RCC 7860 (cell line): ENCODE measurements around the gene MBL2.
A peak's percentile ranks its signal among the peaks of the same experiment; 100 is the strongest.

ENCODE experiments used
- DNase-seq: peaks from one replicate; pipeline ENCODE4 v3.0.0-alpha.2; 2015; ENCODE audit warnings: low spot score
- FAIRE-seq: peaks from 2 replicates; lab custom pipeline; 2012; peaks lifted over from hg19 to GRCh38; lab: Jason Lieb, UNC

Gene MBL2

DNA sequence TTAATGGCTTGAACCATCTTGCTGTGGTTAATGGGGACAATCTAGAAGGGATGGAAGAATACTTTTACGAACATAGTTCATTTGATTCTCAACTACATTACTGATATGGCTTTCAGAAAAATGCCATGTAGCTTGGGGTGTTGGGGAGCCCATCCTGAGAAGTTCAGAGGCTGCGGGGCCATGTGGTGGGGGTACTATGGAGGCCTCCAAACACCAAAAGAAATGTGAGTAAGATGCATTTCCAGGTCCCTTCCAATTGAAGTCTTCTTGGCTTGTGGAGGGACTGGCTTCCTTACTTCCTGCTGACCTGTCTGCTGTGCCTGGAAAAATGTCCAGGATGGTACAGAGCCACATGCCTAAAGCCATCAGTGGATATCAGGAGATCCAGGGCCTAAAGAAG is 1.6 kb upstream of the MBL2 start:
- DNase-seq = no peak
- FAIRE-seq = no peak

DNA sequence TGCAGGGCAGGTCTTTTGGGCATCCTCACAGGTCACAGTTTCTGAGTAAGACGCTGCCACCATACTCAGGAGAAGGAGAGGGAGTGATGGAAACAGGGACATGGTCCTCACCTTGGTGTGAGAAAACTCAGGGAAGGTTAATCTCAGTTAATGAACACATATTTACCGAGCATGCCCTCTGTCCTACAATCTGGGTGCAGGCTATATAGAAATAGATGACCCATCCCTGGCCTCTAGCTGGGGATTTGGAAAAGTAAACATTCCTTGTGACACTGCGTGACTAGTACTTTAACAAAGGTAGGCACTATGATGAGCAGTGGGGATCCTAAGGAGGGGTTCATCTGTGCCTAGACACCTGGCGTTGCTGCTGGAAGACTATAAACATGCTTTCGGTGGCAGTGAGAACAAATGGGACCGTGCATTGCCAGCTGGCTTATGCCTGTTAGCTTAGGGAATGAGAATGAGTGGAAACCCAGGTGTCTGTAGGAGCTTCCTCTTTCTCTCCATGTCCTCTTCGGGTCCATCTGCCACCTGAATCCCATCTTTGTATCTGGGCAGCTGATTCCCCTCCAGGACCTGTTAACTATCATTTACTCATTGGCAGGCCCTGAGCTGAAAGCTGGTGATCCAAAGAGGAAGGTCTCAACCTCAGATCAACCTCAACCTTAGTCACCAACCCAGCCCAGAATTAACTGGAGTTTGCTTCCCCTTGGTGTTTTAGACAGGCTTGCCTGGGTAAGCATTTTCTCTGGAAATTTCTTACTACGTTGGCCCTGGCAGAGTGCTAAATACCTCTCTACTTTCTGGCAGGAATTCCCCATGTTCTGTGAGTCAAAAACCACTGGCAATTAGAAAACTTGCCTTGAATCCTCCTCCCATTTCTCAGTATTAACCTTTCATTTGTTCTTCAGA is 794 bp downstream of the MBL2 start:
- peak; percentile 98 for FAIRE-seq
- peak; percentile 84 for DNase-seq

DNA sequence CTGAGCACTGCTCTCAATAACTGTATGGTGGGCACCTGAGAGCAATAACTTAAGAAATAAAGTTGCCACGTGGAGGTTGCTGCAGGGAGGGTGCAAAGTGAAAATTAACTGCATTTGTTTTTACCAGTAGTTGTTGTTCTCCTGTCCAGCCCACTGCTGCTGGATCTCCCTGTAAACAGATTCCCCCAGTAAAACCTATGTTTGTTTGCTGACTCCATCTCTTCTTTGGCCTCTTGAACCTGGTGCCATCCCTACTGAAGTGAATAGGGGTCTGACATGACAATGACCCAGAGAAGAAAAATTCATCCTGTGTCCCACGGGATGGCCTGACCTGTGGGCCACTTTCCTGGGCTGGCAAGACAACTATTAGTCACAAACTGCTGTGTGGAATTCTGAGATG is 1.7 kb downstream of the MBL2 start:
- DNase-seq (no peak), FAIRE-seq (no peak)

DNA sequence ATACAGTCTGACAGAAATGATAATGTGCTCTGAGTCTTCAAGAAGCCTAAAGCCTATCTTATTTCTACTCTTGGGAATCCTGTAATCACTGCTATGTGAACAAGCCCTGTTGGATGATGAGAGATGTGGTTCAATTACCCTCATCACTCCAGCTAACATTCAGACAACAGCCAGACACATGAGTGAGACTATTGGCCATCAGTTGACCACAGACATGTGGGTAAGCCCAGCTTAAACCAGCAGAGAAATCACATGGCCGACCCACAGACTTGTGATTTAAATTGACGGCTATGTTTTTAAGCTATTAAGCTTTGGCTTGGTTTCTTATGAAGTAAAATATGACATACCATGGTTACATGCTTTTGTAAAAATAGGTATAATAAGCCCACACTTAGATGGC is 2.6 kb downstream of the MBL2 start:
- no peak for DNase-seq
- no peak for FAIRE-seq

DNA sequence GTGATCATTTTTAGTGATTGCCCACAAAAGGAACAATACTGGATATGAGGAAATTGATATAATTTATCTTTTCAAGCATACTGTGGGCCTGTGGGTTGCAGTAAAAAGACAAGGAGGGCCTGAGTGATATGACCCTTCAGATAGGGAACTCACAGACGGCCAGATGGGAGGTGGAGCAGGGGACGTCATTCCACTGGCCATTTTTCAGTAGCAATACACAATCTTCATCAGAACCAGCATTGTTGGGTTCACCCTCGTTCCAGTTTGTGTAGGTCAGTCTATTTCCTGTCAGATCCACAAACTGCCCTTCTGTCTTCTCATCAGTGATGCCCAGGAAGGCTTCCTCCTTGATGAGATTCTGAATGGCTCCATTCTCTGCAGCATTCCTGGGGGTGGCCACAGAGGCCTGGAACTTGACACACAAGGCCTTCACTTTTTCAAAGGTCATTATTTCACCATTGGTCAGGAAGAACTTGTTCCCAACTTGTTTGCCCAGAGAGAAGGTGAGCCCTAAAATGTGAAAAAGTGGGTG is 4.5 kb downstream of the MBL2 start:
- DNase-seq (no peak), FAIRE-seq (no peak)

DNA sequence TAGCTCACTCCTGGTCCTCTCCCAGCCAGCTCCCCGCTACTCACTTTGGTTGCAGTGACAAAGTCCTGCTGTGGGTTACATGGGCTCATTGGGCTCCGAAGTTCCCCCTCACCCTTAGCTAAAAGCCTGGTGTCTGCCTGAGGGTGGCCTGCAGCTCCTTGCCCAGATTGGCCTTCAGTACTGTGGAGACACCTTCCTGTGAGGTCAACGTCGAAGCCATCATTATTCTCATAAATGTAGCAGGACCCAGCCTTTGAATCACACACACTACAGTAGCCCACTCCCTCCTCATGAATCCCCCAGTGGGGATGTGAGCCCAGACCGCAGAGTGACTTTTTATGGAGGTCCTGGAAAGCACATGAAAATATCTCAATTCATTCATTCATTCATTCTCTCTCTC is 10.5 kb downstream of the MBL2 start:
- FAIRE-seq (no peak), DNase-seq (no peak)

DNA sequence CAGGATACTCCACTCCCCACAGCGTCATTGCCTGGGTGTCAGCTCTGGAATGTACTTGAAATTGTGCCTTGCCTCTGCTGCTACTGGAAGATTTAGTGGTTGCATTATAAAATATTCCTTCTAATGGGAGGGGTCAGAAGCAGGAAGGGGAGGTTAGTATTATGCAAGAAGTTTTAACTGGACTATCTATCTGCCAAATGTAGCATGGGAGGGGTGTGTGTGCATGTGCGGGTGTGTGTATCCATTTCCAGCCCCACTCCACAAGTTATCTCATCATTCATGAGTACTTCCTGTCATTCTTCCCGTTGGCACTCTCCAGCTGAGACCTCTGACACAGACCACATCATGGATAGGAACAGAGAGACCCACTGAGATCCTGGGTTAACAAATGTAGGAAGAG is 13.4 kb downstream of the MBL2 start:
- DNase-seq (no peak), FAIRE-seq (no peak)

DNA sequence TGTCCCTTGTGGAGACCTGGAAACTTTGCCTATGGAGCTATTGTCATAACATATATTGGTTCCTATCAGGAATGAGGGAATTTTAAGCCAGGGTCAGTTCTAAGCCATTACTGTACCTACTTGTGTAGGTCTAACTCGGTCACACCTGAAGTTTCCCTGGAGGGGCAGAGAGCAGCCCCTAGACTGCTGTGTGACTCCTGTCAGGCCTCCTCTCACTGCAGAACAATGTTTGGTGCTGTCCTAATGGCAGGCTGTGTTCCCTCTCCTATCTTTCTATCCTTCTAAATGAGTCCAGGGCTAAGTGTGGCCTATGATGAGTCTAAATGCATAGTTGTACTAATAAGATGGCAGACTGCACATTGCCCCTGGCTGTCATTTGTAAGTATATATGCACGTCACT is 14.2 kb downstream of the MBL2 start:
- DNase-seq (no peak), FAIRE-seq (no peak)

DNA sequence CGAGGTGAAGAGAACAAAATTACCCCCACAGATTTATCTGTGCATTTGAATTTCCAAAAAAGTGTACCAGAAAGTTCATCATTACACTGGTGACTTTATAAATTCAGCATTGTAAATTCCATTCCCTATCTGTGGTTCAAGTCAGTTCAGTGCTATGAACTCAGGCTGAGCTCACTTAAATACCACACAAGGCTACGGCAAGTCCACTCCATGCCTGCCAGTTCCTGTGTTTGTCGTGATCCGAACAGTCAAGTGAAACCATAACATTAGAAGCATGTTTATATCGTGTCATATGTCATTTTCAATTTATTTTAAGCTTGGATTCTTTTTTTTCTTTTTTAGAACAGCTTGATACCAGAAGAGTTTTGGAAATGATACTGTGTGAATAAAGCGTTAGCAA is 14.8 kb downstream of the MBL2 start:
- no peak for DNase-seq
- FAIRE-seq = no peak

DNA sequence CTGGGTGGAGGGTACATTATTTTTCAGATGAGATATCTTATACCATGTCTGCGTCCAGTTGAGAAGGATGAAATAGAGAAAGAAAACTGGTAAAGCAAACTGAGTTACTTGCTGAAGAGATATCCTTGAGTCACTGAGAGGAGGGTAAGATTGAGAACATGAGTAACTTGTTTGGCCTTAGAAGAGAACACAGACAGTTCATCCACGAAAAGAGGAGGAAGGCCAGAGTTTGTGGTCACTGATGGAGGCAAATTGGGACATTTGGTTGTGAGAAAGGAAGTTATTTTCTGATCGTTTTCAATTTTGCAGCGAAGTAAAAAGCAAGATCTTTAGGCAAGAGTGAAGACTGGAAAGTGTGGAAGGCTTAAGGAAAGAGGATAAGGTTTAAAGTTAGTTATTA is 15.6 kb downstream of the MBL2 start:
- FAIRE-seq (no peak), DNase-seq (no peak)

DNA sequence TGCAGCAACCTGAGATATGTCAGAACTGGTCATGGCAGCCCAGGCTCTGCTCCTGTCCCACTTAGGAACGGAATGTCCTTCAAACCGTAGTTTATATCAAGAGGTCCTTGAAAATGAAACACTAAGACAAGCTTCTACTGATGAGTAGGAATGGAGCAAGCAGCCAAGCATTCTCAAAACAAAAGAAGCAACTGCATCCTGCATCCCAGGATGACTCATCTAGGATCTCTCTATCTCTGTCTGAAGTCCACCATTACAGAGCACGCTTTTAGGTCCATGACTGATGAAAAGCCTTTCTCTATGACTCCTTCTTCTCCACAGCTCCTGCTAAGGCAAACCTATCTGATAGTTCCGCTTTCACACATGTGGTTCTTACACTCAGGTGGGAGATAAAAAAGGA is 16.3 kb downstream of the MBL2 start:
- FAIRE-seq (no peak), DNase-seq (no peak)

DNA sequence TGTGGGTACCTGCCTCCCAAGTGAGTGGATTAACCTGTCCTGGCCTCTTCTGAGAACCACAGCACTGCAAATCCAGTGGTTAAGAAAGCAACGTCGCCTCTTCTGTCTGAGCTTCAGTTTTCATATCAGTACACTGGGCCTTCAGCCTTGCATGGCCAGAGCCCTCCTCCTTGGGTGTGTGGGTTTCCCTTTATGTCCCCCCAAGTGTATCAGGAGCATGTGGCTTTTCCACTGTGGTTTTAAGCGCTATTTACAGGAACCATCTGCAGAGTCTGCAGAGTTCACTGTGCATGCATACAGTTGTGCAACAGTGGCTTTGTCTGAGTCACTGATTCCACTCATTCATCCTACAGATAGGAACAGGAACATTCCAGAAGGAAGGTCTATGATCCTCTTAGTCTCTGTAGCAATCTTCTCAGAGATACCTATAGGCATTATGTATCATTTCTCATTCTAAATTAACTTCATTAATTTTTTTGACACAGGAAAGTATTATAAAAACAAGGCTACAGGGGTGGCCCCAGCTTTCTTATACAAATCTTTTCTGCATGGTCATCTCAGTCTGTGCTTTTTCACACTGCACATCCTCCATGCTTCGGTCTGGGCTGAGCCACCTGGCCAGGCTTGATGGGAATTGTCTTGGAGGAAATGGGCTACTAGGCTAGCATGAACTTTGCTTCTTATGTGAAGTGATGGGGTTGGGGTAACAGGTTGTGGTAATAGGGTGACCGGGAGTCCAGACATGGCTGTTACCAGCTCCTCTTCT is 17.1 kb downstream of the MBL2 start:
- FAIRE-seq = peak; percentile 56

DNA sequence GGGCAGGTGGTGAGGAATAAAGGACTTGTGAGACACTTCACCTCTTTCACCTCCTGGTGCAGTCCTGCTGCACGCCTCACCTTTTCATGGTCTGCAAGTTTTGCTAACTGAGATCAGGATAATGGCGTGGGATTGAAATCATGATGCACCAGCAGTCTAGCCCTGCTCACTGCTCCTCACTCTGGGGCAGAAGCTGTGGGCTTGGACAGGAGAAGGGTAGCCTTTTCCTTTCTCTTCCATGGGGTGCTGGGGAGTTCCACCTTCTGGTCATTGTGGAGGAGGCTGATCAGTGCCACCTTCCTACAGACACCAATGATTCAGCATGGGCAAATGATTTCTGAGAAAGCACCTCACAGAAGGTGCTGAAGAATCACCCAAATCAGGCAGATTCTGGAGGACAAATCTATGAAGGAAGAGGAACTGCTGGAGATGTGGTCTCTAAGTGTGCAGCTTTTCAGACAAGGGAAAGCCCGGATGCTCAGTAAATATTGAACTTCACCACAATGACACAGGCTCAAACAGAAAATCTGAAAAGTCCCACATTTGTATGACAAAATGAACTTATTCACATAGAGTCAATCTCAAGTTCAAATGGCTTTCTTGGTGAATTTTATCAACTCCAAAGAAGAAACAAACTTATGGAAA is 19.7 kb downstream of the MBL2 start:
- no peak for FAIRE-seq
- no peak for DNase-seq

More for the DNA sequence above, 17.1 kb downstream of the MBL2 start:
- peak; percentile 38 for DNase-seq

DNA sequence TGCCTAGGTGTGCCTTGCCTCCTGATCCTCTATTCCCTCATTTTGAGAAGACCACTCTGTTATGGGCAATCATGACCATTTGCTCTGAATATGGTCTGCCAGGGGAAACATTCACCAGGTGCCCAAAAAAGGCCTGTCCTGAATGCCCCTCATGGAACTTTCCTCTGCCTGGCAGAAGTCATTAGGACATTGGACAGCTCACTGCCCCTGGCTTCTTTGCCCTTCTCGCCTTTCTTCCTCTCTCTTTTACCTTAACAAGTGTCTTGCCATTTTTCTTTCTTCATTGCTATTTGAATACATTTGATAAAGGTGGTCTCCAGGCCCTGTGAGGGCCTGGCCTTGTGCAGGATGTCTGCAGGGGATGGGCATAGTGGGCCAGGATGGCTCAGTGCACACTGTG is 20.3 kb downstream of the MBL2 start:
- DNase-seq (no peak), FAIRE-seq (no peak)

DNA sequence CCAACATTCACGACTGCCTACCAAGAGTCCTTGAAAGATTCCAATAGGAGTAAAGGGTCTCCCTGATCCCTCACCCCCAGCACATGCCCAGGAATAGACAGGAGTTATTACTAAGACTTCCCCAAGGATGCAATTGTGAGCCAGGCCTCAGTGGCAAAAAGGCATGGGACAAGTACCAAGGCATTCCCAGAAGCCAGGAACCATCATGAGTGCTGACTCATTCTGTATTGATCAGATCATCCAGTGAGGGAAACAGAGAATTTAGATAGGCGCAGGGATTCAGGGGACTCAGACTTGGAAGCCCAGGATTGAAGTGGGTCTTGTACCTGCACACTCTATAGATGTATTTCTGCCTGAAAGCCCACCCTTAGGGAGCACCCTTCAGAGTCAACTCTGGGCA is 21.2 kb downstream of the MBL2 start:
- FAIRE-seq = no peak
- DNase-seq = no peak

DNA sequence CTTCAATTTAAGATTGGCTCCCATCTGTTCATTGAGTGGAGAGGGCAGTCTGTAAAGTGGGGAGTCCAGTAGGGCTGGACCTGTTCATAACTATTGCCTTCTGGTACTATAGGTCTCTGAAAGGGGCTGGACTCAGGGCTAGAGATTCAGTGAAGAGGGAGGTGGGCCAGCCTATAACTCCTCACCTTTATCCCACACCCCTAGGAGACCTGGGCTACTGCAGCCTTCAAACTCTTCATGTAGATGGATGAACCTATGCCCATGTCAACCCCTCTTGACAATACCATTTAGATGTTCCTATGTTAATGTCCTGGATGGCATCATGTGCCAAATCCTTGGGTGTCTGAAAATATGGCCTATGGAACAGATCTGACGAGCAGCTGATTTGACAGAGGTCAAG is 22.0 kb downstream of the MBL2 start:
- FAIRE-seq (no peak), DNase-seq (no peak)

DNA sequence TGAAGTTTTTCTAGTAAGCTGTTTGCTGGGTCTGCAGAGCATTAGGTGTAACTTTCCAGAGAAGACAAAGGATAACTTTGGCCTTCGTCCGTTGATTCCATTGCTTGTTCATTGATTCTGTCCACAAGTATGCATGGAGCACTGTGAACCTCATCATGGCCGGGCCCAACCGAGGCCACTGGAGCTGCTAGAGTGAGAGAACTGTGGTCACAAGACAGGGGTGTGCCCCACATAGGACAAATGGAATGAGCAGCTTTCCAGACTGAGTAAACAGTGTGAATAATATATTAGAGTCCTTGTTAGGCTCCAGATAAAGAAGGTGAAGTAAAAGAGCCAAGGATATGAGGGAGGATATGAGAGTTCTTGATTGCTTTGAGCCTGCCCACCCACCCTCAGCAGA is 24.9 kb downstream of the MBL2 start:
- FAIRE-seq = no peak

DNA sequence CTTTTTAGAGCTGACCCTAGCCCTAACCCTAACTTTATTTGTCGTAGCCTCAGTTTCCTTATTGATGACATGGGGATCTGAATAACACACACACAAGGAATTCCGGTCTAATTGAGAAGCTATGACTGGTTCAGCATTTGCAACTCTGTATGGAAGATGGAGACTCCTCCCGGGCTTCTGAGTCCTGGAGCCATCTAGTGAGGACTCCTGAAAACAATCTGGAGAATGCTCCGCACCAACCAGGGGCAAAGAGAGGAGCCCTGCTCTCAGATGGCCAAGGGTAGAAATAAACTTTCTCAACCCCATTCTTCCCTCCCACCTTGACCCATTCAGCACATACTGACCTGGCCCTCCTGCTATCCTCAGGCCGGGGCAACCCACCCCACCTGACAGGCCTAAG is 26.4 kb downstream of the MBL2 start:
- DNase-seq (no peak), FAIRE-seq (no peak)

More for the DNA sequence above, 24.9 kb downstream of the MBL2 start:
- DNase-seq = no peak

DNA sequence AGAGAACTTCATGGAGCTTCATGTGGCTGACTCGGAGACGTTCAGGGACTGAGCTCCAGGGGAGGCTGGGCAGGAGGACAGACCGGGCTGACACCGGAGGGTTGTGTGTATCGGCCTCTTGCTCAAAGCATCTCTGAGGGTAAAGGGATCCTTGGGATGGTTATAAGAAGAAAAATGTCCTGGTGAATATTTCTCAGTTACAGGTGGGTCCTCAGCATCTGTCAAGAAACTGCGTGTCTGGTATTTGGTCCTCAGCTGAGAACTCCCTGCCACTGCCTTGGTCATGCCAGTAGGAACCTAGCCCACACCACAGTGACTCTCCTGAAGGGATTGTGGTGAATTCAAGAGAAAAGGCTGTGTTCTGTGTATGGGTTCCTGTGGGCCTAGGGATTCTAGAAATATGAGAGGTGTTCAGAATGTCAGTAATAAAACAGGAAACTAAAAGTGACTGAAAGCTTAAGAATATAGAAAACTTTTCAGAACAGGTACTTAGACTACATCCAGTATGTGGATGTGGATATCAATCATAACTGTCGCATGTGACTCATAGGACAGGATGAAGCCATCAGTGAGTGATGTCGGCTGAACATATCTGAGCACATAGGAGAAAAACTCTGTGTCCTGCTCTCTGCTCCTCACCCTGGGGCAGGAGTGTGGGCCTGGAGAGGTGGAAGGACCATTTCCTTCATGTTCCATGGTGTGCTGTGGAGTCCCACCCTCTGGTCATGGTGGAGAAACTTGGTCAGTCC is 28.4 kb downstream of the MBL2 start:
- DNase-seq (no peak), FAIRE-seq (no peak)

DNA sequence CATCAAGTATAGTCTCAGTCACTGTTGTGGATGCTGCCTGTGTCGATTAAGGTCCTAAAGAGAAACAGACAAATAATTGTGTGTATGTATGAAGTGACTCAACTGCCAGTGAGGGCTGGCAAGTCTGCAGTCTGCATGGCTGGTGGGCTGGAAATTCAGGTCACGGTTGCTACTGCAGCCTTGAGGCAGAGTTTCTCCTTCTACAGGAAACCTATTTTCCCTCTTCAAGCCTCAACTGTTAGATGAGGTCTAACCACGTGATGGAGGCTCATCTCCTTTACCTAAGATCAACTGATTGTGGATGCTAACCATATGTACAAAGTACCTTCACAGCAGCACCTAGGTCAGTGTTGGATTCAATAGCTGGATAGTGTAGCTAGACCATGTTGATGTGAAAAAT is 29.9 kb downstream of the MBL2 start:
- FAIRE-seq (no peak), DNase-seq (no peak)

DNA sequence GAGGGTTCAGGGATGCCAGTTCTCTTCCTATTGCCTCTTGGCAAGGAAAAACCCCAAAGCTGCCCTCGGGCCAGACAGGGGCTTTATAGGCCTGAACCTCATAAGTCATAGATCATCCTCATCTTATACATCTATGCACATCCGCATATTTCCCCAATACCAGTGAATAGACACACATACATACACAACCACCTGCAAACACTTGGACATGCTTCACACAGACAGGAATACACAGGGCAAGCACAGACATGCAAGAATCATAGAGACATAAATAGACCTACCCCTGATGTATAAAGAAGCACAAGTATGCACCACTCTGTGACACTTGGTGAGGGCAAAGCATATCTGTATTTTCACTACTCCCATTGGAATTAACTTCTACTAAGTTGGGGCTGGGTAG is 30.7 kb downstream of the MBL2 start:
- DNase-seq = no peak
- FAIRE-seq = no peak
